ENCODE results near the gene NHERF1.

Gene NHERF1

GRCh38 chr17:74749279-74750038, 1.0 kb downstream of the NHERF1 start:
- no peak for DNase-seq (ENCODE audit: low read depth in 2 of 2, low spot score in 1 of 2)

GRCh38 chr17:74750039-74750326, 1.6 kb downstream of the NHERF1 start:
- no peak for DNase-seq (ENCODE audit: low read depth in 2 of 2, low spot score in 1 of 2)

GRCh38 chr17:74750327-74751069, 2.1 kb downstream of the NHERF1 start:
- no peak for DNase-seq (ENCODE audit: low read depth in 2 of 2, low spot score in 1 of 2)

GRCh38 chr17:74752415-74752814, 4.0 kb downstream of the NHERF1 start:
- no peak for DNase-seq (ENCODE audit: low read depth in 2 of 2, low spot score in 1 of 2)

- no peak for DNase-seq (ENCODE audit: low read depth in 2 of 2, low spot score in 1 of 2)
These were observed 4.5 kb downstream of the NHERF1 start for GRCh38 chr17:74752822-74753401.

- no peak for DNase-seq (ENCODE audit: low read depth in 2 of 2, low spot score in 1 of 2)
These were observed 6.4 kb downstream of the NHERF1 start for GRCh38 chr17:74754832-74755231.

- DNase-seq (ENCODE audit: low read depth in 2 of 2, low spot score in 1 of 2) = no peak
These were observed 7.1 kb downstream of the NHERF1 start for GRCh38 chr17:74755533-74755932.

GRCh38 chr17:74756891-74757290, 8.5 kb downstream of the NHERF1 start:
- no peak for DNase-seq (ENCODE audit: low read depth in 2 of 2, low spot score in 1 of 2)

GRCh38 chr17:74757502-74757901, 9.1 kb downstream of the NHERF1 start:
- DNase-seq (ENCODE audit: low read depth in 2 of 2, low spot score in 1 of 2) = no peak

- DNase-seq (ENCODE audit: low read depth in 2 of 2, low spot score in 1 of 2) = no peak
These were observed 9.8 kb downstream of the NHERF1 start for GRCh38 chr17:74757931-74758847.

- no peak for DNase-seq (ENCODE audit: low read depth in 2 of 2, low spot score in 1 of 2)
These were observed 10.4 kb downstream of the NHERF1 start for GRCh38 chr17:74758848-74759168.

- DNase-seq (ENCODE audit: low read depth in 2 of 2, low spot score in 1 of 2) = no peak
These were observed 10.9 kb downstream of the NHERF1 start for GRCh38 chr17:74759243-74759801.

GRCh38 chr17:74759941-74760340, 11.5 kb downstream of the NHERF1 start:
- DNase-seq (ENCODE audit: low read depth in 2 of 2, low spot score in 1 of 2) = no peak

GRCh38 chr17:74760404-74761105, 12.1 kb downstream of the NHERF1 start:
- DNase-seq (ENCODE audit: low read depth in 2 of 2, low spot score in 1 of 2) = no peak

- no peak for DNase-seq (ENCODE audit: low read depth in 2 of 2, low spot score in 1 of 2)
These were observed 13.0 kb downstream of the NHERF1 start for GRCh38 chr17:74761419-74761818.

- DNase-seq (ENCODE audit: low read depth in 2 of 2, low spot score in 1 of 2) = no peak
These were observed 13.5 kb downstream of the NHERF1 start for GRCh38 chr17:74761931-74762330.

GRCh38 chr17:74763565-74764387, 15.3 kb downstream of the NHERF1 start:
- DNase-seq (ENCODE audit: low read depth in 2 of 2, low spot score in 1 of 2) = no peak

GRCh38 chr17:74764751-74765286, 16.4 kb downstream of the NHERF1 start:
- no peak for DNase-seq (ENCODE audit: low read depth in 2 of 2, low spot score in 1 of 2)

GRCh38 chr17:74766413-74766812, 18.0 kb downstream of the NHERF1 start:
- DNase-seq (ENCODE audit: low read depth in 2 of 2, low spot score in 1 of 2) = no peak
